HUES6 (cell line): ENCODE results near the gene PRPF4.
"Not testable (repeated sequence)": the region's sequence is repeated elsewhere in the genome, so short reads cannot be mapped to it uniquely, and the experiment has no call there.

Experiments
- H3K27ac ChIP-seq: 2 replicates; pipeline ENCODE4 v1.7.0; 2013; ENCODE audit warnings: low read depth, mild to moderate bottlenecking, low read length, inconsistent platforms
- H3K27me3 ChIP-seq: 2 replicates; pipeline ENCODE4 v1.6.1; 2013; ENCODE audit warnings: low read length; ENCODE audit not compliant: control insufficient read depth, insufficient read depth
- H3K36me3 ChIP-seq: 2 replicates; pipeline ENCODE4 v1.6.1; 2013; ENCODE audit warnings: low read length; ENCODE audit not compliant: control insufficient read depth, insufficient read depth
- H3K4me1 ChIP-seq: 2 replicates; pipeline ENCODE4 v1.6.1; 2013; ENCODE audit warnings: low read length; ENCODE audit not compliant: control insufficient read depth, insufficient read depth
- H3K4me3 ChIP-seq: 2 replicates; pipeline ENCODE4 v1.5.1; 2013; ENCODE audit warnings: low read depth, low read length
- H3K9ac ChIP-seq: one replicate; pipeline ENCODE4 v1.6.1; 2013; ENCODE audit warnings: mild to moderate bottlenecking, low read length
- H3K9me3 ChIP-seq: 2 replicates; pipeline ENCODE4 v1.6.1; 2013; ENCODE audit warnings: low read depth, low read length; ENCODE audit not compliant: control insufficient read depth, insufficient read depth

Gene PRPF4

GRCh38 chr9:113275157-113276131 is at the start of gene PRPF4, which contains the start of gene CDC26:
Gene PRPF4, plus strand, starts transcription at chr9:113275658. Its CDS starts 86 bp downstream, at chr9:113275744.
Gene CDC26, minus strand, starts transcription at chr9:113275572. Its CDS starts 3,065 bp downstream, at chr9:113272507.
- peak within 1 kb of the TSS; percentile 77 for H3K27ac ChIP-seq
- no peaks in the 10 kb centered on the region for H3K27me3 ChIP-seq
- H3K9ac ChIP-seq, result peak within 1 kb of the TSS; percentile 97
- H3K4me3 ChIP-seq, result peak within 1 kb of the TSS; percentile 89
- H3K4me1 ChIP-seq, result peaks cover 3% of the 10 kb centered on the region; the same call in 1 of the 2 replicates
- H3K36me3 ChIP-seq, result peaks cover 63% of the 10 kb centered on the region
- no peaks in the 10 kb centered on the region for H3K9me3 ChIP-seq

DNA sequence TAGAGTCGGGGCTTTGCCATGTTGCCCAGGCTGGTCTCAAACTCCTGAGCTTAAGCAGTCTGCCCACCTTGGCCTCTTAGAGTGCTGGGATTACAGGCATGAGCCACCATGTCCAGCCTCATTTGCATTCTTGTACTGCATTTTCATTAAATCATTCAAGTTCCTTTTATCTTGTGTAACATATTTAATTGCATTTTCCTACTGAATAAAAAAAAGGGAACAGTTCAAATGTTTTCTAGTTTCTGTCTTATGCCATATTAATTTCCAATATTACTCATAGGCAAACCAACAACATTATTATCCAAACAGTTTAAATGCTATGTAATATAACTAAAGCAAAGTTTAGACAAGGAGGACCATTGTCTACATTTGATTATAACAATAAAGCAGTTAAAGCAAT is 48.0 kb upstream of the PRPF4 start:
- Histone ChIP-seq H3K4me3 (no peak overlapping the region), H3K36me3 (peaks cover 5% of the 10 kb centered on the region; the same call in 1 of the 2 replicates), H3K9ac (no peak overlapping the region), H3K4me1 (peaks cover 3% of the 10 kb centered on the region; the same call in 1 of the 2 replicates), H3K27ac (no peak overlapping the region), H3K9me3 (no peaks in the 10 kb centered on the region), H3K27me3 (no peaks in the 10 kb centered on the region)

DNA sequence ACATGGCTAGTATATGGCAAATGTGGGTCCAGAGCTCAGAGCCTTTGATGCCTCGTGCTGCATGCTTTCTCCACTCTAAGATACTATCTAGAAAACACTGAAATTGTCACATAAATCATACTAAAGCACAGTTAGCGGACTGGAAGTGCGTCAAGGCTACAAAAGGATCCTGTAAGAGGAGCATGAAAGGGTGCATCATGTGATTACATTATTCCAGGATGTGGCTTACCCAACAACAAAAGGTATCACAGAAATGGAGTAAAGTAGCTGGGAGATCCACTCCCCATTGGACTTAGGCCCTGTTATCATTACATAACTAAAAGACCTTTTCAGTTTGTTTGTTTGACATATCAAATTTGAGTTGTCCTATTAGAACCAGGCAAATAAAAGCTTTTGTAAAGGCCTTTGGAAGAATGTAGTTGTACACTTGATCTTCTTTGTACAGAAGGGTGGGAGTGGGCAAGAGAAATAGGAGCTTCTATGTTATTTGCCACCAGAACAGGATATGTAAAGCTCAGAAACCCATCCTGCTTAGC is 47.3 kb upstream of the PRPF4 start:
- Histone ChIP-seq H3K4me3 (no peak overlapping the region), H3K4me1 (no peaks in the 10 kb centered on the region), H3K9ac (no peak overlapping the region), H3K27me3 (no peaks in the 10 kb centered on the region), H3K36me3 (peaks cover 5% of the 10 kb centered on the region; the same call in 1 of the 2 replicates), H3K9me3 (no peaks in the 10 kb centered on the region), H3K27ac (no peak overlapping the region)

- no peaks in the 10 kb centered on the region for H3K27me3 ChIP-seq
- H3K27ac ChIP-seq, result no peak overlapping the region
- no peaks in the 10 kb centered on the region; the same call in 1 of the 2 replicates for H3K36me3 ChIP-seq
- H3K4me1 ChIP-seq, result no peaks in the 10 kb centered on the region
- H3K9ac ChIP-seq, result no peak overlapping the region
- no peak overlapping the region for H3K4me3 ChIP-seq
- no peaks in the 10 kb centered on the region for H3K9me3 ChIP-seq
Observed at GRCh38 chr9:113231701-113232100, 43.8 kb upstream of the PRPF4 start.

DNA sequence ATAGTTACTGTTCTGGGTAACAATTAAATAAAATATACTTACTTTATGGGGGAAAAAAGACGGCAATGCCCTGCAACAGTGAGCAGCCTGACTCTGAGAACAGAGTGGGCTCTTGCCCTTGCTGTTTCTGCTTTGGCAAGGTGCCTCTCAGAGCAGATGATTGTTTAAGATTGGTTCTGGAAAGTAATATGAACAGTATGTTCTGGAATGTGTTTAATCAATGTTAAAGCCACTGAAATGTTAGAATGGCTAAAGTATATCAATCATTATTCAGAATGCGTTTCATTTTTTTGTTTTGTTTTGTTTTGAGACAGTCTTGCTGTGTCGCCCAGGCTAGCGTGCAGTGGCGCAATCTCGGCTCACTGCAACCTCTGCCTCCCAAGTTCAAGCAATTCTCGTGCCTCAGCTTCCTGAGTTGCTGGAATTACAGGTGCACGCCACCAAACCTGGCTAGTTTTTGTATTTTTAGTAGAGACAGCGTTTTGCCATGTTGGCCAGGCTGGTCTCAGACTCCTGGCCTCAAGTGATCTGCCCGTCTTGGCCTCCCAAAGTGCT is 39.7 kb upstream of the PRPF4 start:
- not testable (repeated sequence) for H3K27me3 ChIP-seq, H3K9me3 ChIP-seq, H3K36me3 ChIP-seq, H3K9ac ChIP-seq, H3K4me1 ChIP-seq, H3K27ac ChIP-seq, H3K4me3 ChIP-seq

DNA sequence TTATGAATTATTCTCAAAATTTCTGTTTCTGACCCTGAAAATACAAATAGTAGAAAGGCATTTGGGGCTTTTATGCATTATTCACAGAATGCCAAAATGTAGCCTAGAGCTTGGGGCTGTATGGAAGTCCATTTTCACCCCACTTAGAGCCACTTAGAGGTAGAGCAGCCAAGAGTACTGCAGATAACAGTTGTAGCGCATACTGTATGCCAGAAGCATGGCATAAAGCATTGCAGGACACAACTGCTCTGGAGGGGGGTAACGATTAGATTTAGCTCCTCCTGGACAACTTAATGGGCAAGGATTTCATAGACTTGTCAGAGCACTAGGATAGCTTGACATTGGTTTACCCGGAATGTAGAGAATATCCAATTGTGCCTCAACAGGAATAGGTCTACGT is 38.4 kb upstream of the PRPF4 start:
- H3K36me3 ChIP-seq, result no peaks in the 10 kb centered on the region
- H3K27me3 ChIP-seq, result no peaks in the 10 kb centered on the region
- no peak overlapping the region for H3K27ac ChIP-seq
- no peaks in the 10 kb centered on the region for H3K9me3 ChIP-seq
- no peaks in the 10 kb centered on the region for H3K4me1 ChIP-seq
- no peak overlapping the region for H3K4me3 ChIP-seq
- H3K9ac ChIP-seq, result no peak overlapping the region

DNA sequence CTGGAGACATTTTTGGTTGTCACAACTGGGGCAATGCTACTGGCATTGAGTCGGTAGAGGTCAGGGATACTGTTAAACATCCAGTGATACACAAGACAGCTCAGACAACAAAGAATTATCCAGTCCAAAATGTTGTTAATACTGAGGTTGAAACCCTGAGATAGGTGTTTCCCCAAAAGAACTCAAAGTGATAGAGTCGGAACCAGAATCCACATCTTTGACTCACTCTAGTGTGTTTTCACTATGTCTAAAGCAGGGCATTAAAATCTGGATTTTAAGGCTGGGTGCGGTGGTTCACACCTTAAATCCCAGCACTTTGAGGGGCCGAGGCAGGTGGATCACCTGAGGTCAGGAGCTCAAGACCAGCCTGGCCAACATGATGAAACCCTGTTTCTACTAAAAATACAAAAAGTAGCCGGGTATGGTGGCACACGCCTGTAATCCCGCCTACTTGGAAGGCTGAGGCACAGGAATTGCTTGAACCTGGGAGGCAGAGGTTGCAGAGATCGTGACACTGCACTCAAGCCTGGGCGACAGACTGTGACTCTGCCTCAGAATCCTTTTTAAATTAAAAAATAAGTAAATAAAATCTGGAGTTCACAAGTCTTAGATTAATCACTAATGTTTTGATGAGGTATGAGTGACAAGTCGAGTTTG is 37.1 kb upstream of the PRPF4 start:
- H3K27me3 ChIP-seq, result no peaks in the 10 kb centered on the region
- H3K9ac ChIP-seq, result no peak overlapping the region
- no peaks in the 10 kb centered on the region for H3K9me3 ChIP-seq
- no peaks in the 10 kb centered on the region for H3K36me3 ChIP-seq
- H3K27ac ChIP-seq, result no peak overlapping the region
- H3K4me1 ChIP-seq, result no peaks in the 10 kb centered on the region
- no peak overlapping the region for H3K4me3 ChIP-seq

DNA sequence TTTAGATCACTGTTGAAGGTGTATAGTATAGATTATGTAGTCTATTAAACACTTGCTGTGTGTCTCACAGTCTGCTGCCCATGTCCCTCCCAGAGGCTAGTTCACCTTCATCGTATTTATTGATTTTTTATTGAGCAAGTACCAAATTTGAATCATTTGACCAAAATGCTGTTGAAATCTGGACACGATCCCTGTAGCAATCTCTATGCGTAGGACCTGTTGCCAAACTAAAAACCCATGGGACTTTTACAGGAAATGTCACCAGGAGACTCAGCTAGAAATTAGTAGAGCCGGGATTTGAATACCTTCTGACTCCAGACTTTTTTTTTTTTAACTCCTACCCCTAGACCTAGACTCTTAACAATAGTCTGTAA is 36.6 kb upstream of the PRPF4 start:
- Histone ChIP-seq H3K4me1 (no peaks in the 10 kb centered on the region), H3K9me3 (no peaks in the 10 kb centered on the region), H3K9ac (no peak overlapping the region), H3K27me3 (no peaks in the 10 kb centered on the region), H3K27ac (no peak overlapping the region), H3K4me3 (no peak overlapping the region), H3K36me3 (no peaks in the 10 kb centered on the region)

DNA sequence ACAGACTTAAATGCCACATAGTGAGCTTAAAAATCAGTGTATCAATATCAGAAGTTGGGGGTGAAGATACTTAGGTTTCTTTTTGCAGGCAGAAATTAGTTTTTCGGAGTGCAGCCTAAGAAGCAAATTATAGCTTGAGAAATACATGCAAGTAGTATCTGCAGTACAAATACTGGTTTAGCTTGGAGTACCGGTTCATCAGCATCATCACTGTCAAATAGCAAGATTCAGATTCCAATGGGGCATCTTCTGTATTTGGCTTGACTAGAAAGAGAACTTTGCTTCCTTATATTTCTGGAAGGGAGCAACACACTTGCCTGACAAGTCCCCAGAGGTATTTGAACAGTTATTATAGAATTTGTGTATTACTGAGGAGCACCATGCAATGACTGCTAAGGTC is 34.3 kb upstream of the PRPF4 start:
- no peaks in the 10 kb centered on the region for H3K9me3 ChIP-seq

GRCh38 chr9:113244556-113244955 is 30.9 kb upstream of the PRPF4 start:
- H3K9ac ChIP-seq, result no peak overlapping the region
- no peaks in the 10 kb centered on the region for H3K27me3 ChIP-seq
- no peak overlapping the region for H3K4me3 ChIP-seq
- H3K4me1 ChIP-seq, result no peaks in the 10 kb centered on the region
- H3K27ac ChIP-seq, result no peak overlapping the region
- peaks cover 3% of the 10 kb centered on the region; the same call in 1 of the 2 replicates for H3K9me3 ChIP-seq
- H3K36me3 ChIP-seq, result no peaks in the 10 kb centered on the region

More for the DNA sequence above, 34.3 kb upstream of the PRPF4 start:
- no peaks in the 10 kb centered on the region for H3K27me3 ChIP-seq
- no peaks in the 10 kb centered on the region for H3K4me1 ChIP-seq
- no peak overlapping the region for H3K27ac ChIP-seq
- H3K36me3 ChIP-seq, result no peaks in the 10 kb centered on the region
- no peak overlapping the region for H3K9ac ChIP-seq
- no peak overlapping the region for H3K4me3 ChIP-seq
